Right kidney (tissue), 9 donors: ENCODE results near the gene KCNIP2.

ENCODE experiments used
- DNase-seq: peaks from one replicate; pipeline ENCODE4 v3.0.0-alpha.2; 2016
- long read RNA-seq, 8 donors: transcript quantifications; one replicate each; lab custom pipeline, GENCODE V29; 2026

Gene KCNIP2
- long read RNA-seq, donor 1: 0 reads
- long read RNA-seq, donor 2: 0 reads
- long read RNA-seq, donor 3: 0 reads
- long read RNA-seq, donor 4: 0 reads
- long read RNA-seq, donor 5: 0 reads
- long read RNA-seq, donor 6: 0 reads
- long read RNA-seq, donor 7: 0 reads
- long read RNA-seq, donor 8: 0 reads

DNA sequence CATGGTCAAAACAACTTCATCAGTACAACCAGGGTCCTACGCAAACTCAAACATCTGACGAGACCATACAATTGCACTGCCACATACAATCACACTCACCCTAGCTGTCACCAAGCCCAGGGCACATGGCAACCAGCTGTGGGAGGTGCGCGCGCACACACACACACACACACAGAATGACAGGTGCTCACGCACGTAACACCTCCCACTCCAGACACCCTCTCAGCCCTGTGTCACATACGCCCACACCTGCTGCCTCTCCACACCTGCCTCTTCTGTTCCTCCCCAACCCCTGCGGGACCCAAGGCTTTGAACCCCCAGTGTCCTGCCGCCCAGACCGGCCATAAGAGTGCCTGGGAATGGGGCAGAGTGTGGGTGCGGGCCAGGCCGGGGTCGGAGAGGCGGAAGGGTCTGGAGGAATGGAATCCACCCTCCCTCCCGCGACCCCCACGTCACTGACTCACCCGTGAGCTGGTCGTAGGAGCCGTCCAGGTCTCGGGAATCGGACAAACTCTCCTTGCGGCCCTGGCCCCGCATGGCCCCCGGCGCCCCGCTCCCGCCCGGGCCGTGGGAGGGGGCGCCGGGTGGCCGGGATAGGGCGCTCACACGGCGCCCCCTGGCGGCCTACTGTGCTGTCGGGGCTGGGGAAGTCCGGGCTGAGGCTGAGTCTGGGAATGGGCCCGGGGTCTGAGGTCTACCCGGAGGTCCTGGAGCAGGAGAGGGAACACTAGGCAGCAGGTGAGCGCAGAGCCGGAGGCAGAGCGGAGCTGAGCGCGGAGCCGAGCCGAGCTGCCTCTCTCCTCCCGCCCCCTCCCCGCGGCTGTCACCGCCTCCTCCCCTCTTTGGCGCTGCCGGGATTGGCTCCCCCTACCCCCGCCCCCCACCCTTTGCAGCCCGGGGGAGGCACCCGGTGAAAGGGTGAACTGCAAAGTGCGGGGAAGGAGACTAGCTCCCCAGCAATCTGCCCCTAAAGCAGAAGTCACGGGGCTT is at the start of gene KCNIP2:
Gene KCNIP2, minus strand, starts transcription at position 769 of the 990 bp plus-strand sequence. Its CDS starts 232 bp downstream, at position 537.
- peak; percentile 46 for DNase-seq

DNA sequence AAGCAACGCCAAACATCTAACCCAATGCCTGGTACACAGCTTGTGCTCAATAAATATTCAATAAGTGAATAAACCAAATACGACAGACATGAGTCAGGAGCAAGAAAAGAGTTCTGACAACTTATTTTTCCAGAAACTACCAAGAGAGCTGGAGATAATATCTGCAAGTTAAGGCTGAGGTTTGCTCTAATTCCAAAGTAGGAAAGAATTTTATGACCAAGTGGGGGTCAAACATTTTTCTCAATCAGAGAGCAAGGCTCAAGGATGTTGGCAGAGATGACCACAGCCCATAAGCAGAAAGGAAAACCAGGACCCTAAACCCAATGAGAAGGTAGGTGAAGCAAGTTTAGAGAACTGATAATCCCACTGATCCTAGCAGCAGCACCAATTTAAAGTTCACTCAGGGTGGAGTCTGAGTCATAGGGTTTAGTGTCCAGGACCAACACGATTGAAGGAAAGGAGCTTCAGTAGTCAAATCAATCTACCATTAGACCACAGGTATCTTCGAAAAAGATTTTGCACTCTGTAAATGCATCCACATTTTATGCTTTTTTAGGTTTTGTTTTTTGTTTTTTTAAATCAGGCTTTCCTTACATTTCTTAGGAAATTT is 49.3 kb upstream of the KCNIP2 start:
- DNase-seq: no peak

DNA sequence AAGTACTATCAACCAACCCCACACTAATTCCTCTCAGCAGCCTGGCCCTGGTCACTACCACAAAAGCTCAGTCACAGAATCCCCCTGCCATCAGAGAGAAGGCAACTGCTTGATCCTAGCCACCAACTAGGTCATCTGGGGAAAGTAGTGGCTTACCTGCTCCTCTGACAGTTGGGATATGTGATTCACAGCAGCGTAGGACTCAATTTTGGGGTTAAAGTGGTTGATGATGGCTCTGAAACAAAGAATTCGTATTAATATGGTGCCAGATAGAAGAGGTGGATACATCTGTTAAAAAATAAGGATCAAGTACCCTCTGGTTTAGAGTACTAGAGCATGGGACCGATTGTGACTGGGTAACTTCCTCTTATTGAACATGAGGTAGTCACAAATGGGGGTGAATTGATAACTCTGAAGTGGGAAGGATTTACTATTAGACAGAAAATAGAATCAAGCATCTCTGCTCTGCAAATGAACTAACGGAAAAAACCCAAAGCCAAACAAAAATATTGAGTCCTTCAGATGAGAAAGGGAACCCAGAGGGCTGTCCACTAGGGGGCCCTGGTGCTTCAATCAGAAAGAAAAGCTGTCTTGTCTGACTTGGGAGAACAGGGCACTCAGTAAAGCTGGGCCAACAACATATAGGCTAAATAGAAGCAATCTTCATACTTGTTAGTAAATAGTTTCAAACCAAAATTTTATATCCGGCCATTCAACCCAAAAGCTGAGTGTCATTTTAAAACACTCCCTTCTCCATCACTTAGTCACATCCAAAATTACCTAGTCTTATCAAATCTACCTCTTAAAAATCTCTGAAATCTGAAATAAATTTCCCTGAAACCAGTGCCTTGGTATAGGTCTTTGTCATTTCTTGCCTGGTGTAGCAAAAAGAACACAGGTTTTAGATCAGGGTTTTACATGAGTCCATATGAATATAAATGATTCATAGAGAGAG is 45.9 kb upstream of the KCNIP2 start:
- DNase-seq: peak; percentile 33

DNA sequence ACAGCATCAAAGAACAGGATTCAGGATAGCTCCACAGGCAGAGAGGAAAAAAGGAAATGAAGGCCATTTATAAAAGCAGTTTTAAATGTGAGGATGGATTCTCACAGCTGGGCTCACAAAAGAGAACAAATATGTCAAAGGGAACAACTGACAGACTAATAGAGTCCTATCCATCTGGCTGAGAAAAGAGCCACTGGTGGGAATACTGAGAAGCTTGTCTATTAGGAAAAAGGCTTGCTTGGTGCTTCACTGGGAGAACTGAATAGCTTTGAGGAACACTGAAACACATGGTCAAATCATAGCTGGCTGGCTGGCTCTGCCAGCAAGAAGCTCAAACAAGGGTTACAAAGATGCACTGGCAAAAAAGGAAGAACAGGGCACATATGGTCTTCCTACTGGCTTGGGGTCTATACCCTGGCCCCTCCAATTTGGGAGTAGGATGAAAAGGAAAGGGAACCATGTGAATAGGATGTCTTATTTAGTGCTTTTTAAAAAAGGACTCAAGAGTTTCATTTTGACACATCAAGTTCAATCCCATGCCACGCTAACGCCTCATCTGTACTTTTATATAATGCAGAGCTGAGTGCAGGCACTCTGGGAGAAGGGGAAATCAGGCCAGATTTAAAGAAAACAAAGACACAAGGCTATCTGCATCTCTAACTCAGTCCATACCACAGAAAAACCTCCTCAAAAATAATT is 44.8 kb upstream of the KCNIP2 start:
- DNase-seq: no peak

DNA sequence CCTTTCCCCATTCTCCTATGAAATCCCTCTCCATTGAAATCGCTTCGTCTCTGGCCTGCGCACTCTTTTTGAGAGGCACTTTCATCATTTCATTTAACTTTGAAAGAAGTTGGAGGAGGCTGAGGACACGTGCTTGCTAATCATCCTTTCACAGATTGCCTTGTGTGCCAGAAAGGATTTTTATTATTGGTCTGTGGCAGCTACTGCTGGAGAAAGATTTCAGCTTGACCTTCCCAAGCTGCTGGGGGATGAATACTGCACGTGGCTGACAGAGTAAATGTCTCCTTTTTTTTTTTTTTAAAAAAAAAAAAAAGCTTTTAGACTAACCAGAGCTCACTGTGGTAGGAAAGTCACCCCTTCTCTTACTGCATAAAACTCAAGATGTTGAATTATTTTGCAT is 44.2 kb upstream of the KCNIP2 start:
- no peak for DNase-seq

DNA sequence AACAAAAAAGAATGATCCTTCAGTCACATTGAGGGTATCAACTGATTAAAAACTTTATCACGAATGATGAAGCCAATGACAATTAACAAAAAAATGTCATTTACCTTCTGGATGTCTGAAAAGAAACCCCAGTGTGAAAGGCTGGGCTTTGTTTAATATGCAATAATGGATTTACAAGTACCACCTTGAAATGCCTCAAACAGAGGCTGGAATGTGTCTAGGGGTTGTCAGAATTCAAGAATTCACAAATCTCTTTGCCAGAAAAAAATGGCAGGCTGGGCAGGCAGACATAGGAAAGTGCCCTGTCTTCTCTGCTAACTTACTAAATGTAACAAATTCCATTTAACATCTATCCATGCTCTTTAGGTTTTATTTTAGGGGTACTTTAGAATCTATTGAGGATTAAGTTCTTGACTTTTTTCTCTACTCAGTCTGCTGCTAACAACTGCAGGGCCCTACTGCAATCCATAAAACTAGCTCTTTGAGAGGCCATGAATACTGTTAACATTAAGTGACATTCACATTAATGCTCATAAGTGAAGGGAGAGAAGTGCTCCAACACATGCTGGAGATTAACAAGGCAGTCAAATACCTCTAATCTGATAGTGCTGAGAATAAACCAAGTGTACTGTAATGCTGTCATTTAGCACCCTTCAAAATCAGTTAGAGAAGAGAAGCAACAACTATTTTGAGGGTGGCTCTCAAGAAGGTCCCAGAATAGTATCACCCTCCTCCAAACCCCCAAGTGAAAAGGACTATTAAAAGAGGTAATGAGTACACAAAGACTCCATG is 43.1 kb upstream of the KCNIP2 start:
- no peak for DNase-seq

DNA sequence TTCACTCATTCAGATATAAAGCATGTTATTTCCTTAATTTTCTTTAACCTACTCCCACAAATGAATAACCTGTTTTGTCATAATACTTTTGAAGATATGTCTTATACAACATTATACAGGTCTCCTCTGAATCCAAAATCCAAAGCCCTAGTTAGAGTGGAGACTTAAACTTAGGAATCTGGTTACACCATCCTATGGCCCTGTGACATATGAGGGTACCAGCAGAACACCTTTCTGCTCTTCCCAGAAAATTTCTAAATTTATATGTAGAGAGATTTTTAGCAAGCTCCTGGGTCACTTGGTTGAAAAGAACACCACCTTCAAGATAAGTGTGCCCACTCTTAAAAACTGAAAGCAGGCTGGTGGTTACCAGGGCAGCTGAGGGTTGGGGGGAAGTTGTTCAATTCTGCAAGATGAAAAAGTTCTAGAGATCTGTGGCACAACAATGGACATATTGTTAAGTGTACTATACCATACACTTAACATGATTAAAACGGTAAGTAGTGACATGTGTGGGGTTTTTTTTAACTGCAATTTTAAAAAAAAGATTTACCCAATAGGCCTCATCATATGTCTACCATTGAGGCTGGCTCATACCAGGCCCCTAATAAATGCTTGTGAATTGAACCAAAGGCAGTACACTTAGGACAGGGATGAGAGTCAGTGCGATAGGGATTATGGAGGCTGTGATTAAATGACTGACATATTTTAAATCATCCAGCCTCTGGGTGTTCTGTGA is 37.6 kb upstream of the KCNIP2 start:
- no peak for DNase-seq

DNA sequence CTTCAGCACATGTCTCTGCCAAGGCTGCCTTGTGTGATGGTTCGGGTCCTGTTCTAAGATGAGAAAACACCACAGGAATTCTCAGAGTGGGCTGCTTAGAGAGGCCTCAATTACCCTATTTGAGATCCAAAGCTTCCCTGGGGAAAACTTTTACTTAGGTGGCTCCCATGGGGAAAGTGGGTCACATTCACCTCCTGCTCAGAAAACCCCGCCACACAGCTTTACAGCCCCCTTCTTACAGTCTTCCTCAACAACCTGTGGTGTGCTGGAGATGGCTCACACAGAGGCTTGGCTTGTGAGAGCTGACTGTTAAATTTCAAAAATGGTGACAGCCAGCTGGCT is 36.6 kb upstream of the KCNIP2 start:
- no peak for DNase-seq

DNA sequence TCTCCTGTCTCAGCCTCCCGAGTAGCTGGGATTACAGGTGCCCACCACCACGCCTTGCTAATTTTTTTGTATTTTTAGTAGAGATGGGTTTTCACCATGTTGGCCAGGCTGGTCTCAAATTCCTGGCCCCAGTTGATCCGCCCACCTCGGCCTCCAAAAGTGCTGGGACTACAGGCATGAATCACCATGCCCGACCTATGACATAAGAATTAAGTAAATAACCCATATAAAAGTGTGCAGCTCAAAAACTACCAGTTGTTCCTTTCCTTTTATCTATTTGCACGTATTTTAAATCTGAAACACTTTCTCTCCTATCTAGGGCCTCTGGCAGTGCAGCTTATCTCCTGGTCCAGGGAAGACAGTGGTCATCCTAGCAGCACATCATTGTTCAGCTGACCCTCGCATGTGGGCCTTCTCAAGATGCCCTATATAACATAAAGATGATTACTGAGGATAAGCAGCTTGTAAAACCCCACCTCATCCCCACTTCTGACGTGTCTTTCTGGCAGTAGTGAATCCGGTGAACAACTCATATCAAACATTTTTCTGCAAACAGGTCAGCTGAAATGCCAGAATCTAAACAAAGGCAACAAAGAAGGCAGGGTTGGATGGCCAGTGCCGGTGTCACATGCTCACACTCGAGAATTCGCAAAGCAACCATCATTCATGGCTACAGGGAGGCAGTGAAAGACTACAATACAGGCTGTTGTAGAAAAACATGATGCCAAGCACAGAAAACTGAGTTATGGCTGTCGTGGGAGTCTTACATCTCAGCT is 36.0 kb upstream of the KCNIP2 start:
- no peak for DNase-seq

DNA sequence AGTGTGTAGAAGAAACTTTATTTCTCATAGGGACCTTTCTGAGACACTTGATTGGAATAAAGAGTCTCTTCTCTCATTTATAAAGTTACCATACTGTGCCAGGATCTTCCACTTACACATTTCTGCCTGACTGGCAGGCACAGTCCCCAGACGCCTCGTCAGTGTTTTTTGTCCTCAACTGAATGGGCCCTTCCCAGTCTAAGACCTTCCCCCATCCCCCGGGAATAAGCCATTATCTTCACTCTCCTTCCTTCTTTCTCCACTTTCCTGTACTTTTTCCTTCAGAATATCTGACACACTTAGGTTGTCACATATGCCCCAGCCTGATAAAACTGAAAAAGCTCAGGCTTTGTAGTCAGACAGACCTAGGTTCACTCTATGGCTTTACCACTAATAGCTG is 35.3 kb upstream of the KCNIP2 start:
- DNase-seq: no peak

DNA sequence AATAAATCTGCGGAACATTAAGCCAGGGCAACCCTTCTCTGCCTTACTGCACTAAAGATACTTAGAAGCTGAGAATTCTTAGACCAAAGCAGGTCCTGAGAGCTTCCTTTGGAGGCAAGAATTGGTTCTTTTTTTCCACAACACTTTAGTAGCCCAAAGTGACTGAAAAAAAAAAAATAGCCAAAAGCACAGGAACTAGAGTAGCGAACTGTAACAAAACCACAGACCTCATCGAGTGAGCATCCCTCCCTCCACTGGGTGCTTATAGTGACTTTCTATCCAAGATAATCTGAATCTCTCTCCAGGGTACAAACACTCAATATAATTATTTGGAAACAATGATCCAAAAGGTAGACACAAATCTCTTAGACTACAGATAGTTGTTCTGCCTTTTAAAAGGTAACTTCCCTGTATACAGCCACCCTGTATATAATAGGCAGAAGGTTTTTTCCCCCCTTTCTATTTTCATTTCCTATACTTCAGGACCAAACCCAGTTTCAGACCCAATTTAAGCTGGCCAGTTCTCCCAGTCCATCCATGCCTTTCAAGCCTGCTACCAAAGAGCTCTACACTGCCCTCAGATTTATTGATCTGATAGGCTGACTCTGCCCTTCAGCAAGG is 31.6 kb upstream of the KCNIP2 start:
- DNase-seq: no peak

DNA sequence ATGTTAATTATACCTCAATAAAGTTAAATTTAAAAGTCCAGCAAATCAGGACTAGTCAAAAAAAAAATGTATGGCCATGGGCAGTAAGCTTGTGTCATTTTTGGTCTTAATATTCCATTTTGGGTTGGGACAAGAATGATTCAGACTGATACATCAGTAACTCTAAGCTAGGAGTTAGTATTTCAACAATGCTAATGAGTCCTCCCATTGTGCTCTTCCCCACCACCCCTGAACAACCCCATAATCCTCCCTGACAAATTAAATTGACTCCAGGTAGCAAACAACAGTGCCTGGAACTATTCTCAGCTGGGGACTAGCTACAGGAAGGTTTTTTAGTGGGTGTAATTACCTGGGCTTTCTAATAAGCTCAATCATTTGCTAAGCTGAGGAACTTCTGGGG is 30.7 kb upstream of the KCNIP2 start:
- no peak for DNase-seq

DNA sequence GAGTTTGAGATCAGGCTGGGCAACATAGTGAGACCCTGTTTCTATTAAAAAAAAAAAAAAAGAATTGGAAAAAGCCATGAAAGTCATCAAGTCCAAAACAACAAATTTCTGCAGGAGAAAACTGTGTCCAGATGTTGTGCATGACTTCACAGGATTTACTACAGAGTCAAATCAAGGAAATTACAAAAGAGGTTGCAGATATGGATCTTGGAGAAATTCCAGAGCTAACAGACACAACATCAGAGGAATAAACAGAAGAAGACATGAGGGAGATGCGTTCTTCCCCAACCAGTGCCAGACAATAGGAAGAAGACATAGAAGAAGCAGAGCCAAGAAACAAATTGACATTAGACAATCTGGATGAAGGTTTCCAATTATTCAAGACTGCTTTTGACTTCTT is 24.3 kb upstream of the KCNIP2 start:
- no peak for DNase-seq

DNA sequence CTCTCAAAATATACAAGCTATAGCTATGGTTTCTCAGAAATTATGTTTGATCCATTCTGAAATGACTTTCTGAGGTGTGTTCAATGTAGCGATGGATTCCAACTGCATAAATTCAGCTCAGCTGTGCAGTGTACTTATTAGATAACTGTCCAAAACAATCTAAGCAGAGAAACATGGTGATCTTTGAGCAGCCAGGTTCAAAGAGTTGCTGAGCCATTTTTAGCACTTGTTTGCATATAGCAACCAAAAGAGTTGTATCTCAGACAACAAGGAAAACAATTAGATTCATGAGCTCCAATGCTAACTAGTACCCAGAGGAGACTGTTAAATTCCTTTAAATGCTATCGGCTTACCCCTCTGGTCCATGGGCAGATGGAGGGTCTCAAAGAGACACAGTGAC is 15.9 kb upstream of the KCNIP2 start:
- DNase-seq: no peak

DNA sequence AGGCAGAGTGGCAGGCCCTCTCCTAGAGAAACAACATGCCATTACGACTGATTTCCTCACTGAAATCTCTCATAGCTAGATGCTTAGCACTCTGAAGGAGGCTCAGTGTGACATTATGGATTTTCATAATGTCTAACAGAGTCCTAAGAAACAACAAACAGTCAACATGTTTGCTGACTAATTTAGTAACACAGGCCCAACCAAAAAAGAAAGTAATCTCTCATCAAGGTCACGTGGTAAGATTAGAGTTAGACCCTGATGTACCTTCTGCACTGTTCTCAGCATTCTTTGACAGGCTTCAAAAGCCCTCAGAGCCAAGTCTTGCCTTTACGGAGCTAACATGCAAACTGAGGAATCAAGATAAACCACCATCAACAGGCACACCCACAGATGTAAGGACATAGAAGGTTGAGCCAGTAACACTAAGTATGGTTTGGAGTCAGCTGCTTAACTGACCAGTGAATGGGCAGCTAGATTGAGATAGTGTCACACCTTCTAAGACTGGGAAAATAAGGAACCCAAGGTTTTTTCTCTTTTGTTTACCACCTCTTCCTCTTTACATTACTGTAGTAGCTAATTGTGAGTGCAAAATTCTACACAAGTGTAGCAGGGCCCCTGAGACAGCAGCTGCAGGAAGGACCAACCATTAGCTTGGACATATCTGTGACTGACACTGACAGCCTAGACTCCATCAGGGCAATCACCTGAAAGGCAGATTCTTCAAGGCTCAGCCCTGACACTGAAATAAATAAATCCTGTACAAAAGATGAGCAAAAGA is 15.3 kb upstream of the KCNIP2 start:
- DNase-seq: no peak

DNA sequence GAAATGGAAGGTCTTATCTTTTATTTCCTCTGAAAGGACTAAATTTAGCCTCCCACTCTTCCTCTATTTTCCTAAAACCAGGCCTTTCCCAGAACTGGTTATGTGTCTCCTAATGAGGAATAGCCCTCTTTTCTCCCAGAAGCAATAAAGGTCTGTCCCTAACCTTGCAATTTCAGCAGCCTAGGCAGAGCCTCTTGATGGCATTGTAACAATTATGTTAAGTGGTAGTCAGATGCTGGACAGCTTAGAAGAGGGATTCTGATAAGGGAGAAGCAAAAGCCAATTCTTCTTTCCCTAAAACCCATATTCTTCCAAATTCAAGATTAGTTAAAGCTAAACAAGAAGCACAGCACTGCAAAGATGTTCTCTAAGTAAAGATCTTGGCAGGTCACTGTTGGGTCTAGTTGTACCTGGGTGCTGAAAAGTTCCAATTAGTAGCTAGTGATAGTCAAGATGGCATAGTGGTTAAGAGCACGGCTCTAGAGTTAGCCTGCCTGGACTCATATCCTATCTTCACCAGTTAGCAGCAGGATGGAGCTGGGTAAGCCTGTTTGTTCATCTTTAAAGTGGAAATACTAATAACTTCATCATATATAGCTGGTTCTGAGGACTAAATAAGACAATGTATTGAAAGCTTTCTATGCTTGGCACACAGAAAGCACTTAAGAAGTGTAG is 14.3 kb upstream of the KCNIP2 start:
- no peak for DNase-seq

DNA sequence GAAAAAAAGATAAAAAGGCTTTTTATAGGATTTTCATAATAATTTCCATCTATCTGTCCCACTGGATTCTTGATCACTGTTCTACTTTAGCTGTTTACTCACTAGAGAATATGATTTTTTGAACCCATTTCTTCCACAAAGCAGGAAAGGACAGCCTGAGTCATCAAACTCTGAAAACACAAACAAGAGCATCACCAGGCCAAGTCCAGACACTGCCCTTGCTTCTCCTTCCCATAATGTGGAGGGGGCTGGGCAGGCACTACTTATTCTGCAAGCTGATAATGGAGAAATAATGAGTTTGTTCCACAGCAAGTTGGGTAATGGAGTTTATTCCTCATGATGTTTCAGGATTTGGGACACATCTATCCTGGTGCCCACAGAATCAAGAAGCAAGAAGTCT is 13.0 kb upstream of the KCNIP2 start:
- DNase-seq: no peak
